HG03135 (cell line): Measurements from ENCODE around the gene BLNK.

ENCODE experiments used
- ATAC-seq: cut with Tn5 transposase; IDR thresholded peaks from one replicate; pipeline ENCODE4 v1.9.1; 2021; ENCODE audit warnings: mild to moderate bottlenecking, moderate library complexity; ENCODE audit not compliant: unreplicated experiment

Gene BLNK

DNA sequence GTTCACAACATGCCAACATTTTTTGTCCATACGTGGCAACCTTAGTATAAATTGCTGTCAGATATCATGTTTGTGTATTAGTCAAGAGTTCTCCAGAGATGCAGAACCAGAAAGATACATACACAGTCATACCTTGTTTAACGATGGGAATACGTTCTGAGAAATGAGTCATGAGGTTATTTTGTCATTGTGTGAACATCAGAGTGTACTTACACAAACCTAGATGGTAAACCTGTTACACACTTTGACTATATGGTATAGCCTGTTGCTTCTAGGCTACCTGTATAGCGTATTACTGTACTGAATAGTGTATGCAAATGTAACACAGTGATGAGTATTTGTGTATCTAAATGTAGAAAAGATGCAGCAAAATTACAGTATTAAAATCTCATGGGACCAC lies 118.9 kb downstream of the BLNK start:
- ATAC-seq: no peak
